HG03378 (cell line): ENCODE data around the gene CCDC150.
"Not testable (repeated sequence)": the region's sequence is repeated elsewhere in the genome, so short reads cannot be mapped to it uniquely, and the experiment has no call there.

Experiments used
- ATAC-seq: cut with Tn5 transposase; IDR thresholded peaks from one replicate; pipeline ENCODE4 v1.9.1; 2021; ENCODE audit warnings: mild to moderate bottlenecking, moderate library complexity; ENCODE audit not compliant: unreplicated experiment

The CCDC150 gene

GRCh38 chr2:196710056-196710455, 70.5 kb downstream of the CCDC150 start:
- ATAC-seq, result not testable (repeated sequence)

- no peak for ATAC-seq
Measured at GRCh38 chr2:196711625-196712024, 72.1 kb downstream of the CCDC150 start.

- ATAC-seq, result no peak
Measured at GRCh38 chr2:196712867-196713266, 73.4 kb downstream of the CCDC150 start.

GRCh38 chr2:196718419-196719109, 79.0 kb downstream of the CCDC150 start:
- ATAC-seq, result no peak

- no peak for ATAC-seq
Measured at GRCh38 chr2:196719110-196719872, 79.8 kb downstream of the CCDC150 start.

- no peak for ATAC-seq
Measured at GRCh38 chr2:196723571-196723970, 84.1 kb downstream of the CCDC150 start.

- no peak for ATAC-seq
Measured at GRCh38 chr2:196725218-196725617, 85.7 kb downstream of the CCDC150 start.

- no peak for ATAC-seq
Measured at GRCh38 chr2:196725882-196726281, 86.4 kb downstream of the CCDC150 start.

- ATAC-seq, result no peak
Measured at GRCh38 chr2:196729418-196729817, 89.9 kb downstream of the CCDC150 start.

GRCh38 chr2:196736646-196737045, 97.1 kb downstream of the CCDC150 start:
- ATAC-seq, result not testable (repeated sequence)

- no peak for ATAC-seq
Measured at GRCh38 chr2:196737046-196737445, 97.5 kb downstream of the CCDC150 start.

- ATAC-seq, result no peak
Measured at GRCh38 chr2:196739031-196739430, 99.5 kb downstream of the CCDC150 start.

GRCh38 chr2:196742216-196742615, 102.7 kb downstream of the CCDC150 start:
- ATAC-seq, result no peak

GRCh38 chr2:196742685-196743084, 103.2 kb downstream of the CCDC150 start:
- ATAC-seq, result no peak

GRCh38 chr2:196743165-196743564, 103.7 kb downstream of the CCDC150 start:
- no peak for ATAC-seq

GRCh38 chr2:196745711-196746110, 106.2 kb downstream of the CCDC150 start:
- ATAC-seq, result no peak

GRCh38 chr2:196747400-196747799, 107.9 kb downstream of the CCDC150 start:
- ATAC-seq, result no peak

GRCh38 chr2:196748123-196748522, 108.6 kb downstream of the CCDC150 start:
- no peak for ATAC-seq

GRCh38 chr2:196750291-196750923, 110.9 kb downstream of the CCDC150 start:
- ATAC-seq, result no peak

- ATAC-seq, result peak; percentile 95
Measured at GRCh38 chr2:196750977-196751631, 111.6 kb downstream of the CCDC150 start.
